GM12891 (cell line): ENCODE measurements around the gene BACE1.
A peak's percentile ranks its signal among the peaks of the same experiment; 100 is the strongest.
"Not testable (repeated sequence)": the region's sequence is repeated elsewhere in the genome, so short reads cannot be mapped to it uniquely, and the experiment has no call there.

Experiments
- DNase-seq: peaks from one replicate; pipeline ENCODE4 v3.0.0; 2011; ENCODE audit warnings: low spot score; ENCODE audit not compliant: insufficient read length
- FAIRE-seq: peaks from 2 replicates; lab custom pipeline; 2011; peaks lifted over from hg19 to GRCh38; lab: Jason Lieb, UNC
- PAX5 ChIP-seq: IDR thresholded peaks from 2 replicates; pipeline ENCODE4 v1.6.1; 2011; ENCODE audit warnings: low read length, moderate library complexity, mild to moderate bottlenecking; ENCODE audit not compliant: insufficient read depth, severe bottlenecking
- POLR2A ChIP-seq: IDR thresholded peaks from 2 replicates; pipeline ENCODE4 v1.6.1; 2011; ENCODE audit warnings: low read depth, low read length, control low read depth
- POLR2AphosphoS5 ChIP-seq: IDR thresholded peaks from 2 replicates; pipeline ENCODE4 v1.6.1; 2011; ENCODE audit warnings: low read depth, low read length, control low read depth
- POU2F2 ChIP-seq: IDR thresholded peaks from 2 replicates; pipeline ENCODE4 v1.6.1; 2011; ENCODE audit warnings: low read depth, mild to moderate bottlenecking, control low read depth, low read length, moderate library complexity
- SPI1 ChIP-seq: IDR thresholded peaks from 2 replicates; pipeline ENCODE4 v1.6.1; 2011; ENCODE audit warnings: low read depth, low read length, control low read depth
- TAF1 ChIP-seq: IDR thresholded peaks from 2 replicates; pipeline ENCODE4 v1.6.1; 2011; ENCODE audit warnings: low read depth, low read length, control low read depth

BACE1 gene

DNA sequence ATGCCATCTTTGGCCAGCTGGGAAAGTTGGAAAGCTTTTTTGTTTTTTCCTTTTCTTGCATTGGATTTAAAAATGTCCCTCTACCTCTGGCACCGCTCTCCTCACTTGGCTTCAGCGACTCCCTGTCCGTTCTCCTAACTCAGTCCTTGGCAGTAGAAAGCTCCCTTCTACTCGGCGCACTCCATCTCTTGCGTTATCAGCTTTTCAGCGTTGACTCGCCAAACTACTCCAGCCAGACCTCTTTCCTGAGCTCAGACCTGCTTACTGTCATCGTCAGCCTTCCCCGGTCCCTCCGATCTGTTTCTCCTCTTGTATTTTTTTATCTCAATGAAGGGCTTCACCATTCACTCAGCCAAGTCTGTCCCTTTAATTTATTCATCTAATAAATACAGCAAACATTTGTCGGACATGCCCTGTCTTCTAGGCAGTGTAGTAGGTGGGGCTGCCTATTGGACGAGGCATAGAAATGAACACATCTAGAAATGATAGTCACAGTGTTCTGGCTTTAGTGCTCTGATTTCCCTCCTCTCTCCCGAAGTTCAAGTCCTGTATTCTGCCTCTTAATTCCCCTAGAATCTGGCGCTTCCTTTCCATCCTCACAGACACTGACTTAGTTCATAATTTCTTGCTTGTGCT, 12.4 kb upstream of the BACE1 start:
- DNase-seq (no peak), FAIRE-seq (no peak)
- TF ChIP-seq POLR2A (no peak), TAF1 (no peak), POU2F2 (no peak), PAX5 (no peak), SPI1 (no peak), POLR2AphosphoS5 (no peak)

DNA sequence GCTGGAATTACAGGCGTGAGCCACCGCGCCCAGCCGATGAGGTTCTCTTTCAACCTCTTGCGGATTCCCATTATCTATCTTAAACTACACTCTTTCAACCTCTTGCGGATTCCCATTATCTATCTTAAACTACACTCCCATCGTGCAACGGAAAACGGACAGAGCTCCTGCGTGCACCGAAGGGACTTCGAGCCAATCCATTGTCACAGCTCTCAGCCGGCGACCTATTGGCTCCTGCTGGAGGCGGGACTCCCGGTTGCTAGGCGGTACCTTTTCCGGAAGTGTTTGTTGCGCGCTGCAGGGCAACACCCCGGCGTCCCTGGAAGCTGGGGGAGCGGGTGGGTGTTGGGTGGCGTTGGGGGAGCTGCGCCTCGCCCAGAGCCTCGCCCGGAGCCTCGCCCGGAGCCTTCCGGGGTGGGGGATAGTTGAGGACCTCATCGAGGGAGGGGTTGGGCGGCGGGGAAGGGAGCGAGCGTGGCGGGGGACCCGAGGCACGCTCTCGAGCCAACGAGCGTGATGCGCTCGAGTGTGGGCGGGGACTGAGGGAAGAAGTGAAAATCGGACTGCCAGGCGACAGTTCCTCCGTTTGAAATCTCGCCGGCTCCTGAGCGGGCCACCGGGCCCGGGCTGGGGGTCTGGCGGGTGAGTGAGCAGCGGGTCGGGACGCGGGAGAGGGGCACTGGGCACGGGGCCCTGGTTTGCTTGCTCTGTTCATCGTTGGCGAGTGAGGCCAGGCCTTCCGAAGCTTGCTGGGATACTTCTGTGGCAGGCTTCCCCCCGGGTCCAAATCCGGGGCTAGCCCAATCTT, 11.7 kb upstream of the BACE1 start, which contains the start of gene CEP164:
Gene CEP164, plus strand, starts transcription at position 288 of the 808 bp plus-strand sequence. CDS start 10,733 bp downstream, outside the sequence.
- peak; percentile 98 for FAIRE-seq
- peak; percentile 94 for DNase-seq
- no peak; the same call in 1 of the 2 replicates for TF ChIP-seq POU2F2
- peak; percentile 90 for TF ChIP-seq POLR2A
- no peak for TF ChIP-seq PAX5
- peak; percentile 76; the same call in 1 of the 2 replicates for TF ChIP-seq TAF1
- peak; percentile 74 for TF ChIP-seq POLR2AphosphoS5
- TF ChIP-seq SPI1, result peak; percentile 82

DNA sequence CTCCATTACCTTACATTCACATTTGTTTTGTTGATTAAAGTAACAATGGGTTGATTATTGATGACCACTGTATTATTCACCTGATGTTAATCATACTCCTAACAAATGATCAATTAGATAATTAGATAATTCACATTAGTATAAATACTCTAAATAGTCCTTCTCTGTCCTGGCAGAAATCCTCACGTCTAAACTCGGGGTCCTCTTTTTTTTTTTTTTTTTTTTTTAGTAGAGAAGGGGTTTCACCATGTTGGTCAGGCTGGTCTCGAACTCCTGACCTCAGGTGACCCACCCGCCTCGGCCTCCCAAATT, 11.2 kb upstream of the BACE1 start:
- DNase-seq, FAIRE-seq: not testable (repeated sequence)

DNA sequence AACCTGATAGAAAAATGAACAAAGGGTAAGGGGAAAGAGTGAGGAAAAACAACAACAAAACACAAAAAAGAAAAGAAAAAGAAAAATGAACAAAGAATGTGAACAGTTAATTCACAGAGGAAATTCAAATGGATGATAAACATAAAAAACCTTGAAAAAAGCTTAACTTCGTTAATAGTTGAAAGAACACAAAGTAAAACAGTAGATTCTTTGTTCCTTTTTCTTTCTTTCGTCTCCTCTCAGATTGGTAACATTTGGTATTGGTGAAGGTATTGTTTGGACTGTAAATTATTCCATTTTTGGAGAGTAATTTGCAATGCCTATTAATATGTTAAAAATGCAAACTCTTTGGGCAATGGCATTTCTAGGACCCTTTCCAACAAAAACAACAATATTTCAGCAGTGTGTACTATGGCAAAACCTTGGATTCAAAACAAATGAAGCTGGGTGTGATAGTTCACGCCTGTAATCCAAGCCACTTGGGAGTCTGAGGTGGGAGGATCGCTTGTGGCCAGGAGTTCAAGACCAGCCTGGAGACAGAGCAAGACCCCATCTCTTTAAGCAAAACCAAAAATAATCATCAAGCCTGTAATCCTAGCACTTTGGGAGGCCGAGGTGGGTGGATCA, 3.3 kb upstream of the BACE1 start:
- no peak for TF ChIP-seq SPI1
- no peak for FAIRE-seq
- DNase-seq, result no peak

DNA sequence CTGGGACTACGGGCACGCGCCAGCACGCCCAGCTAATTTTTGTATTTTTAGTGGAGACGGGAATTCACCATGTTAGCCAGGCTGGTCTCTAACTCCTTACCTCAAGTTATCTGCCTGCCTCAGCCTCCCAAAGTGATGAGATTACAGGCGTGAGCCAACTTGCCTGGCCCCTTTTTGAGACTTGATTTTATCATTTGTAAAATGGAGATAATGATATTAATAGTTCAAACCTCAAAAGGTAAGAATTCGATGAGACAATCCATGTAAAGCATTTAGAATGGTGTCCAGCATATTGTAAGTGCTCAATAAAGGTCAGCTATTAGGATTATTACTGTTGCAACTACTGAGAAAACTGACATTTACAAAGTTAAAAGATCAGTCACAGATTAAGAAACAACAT, 2.7 kb upstream of the BACE1 start:
- DNase-seq (no peak), FAIRE-seq (no peak)
- no peak for TF ChIP-seq SPI1
- TF ChIP-seq POU2F2, result no peak
- no peak for TF ChIP-seq TAF1
- TF ChIP-seq POLR2AphosphoS5, result no peak
- no peak for TF ChIP-seq POLR2A
- no peak for TF ChIP-seq PAX5

DNA sequence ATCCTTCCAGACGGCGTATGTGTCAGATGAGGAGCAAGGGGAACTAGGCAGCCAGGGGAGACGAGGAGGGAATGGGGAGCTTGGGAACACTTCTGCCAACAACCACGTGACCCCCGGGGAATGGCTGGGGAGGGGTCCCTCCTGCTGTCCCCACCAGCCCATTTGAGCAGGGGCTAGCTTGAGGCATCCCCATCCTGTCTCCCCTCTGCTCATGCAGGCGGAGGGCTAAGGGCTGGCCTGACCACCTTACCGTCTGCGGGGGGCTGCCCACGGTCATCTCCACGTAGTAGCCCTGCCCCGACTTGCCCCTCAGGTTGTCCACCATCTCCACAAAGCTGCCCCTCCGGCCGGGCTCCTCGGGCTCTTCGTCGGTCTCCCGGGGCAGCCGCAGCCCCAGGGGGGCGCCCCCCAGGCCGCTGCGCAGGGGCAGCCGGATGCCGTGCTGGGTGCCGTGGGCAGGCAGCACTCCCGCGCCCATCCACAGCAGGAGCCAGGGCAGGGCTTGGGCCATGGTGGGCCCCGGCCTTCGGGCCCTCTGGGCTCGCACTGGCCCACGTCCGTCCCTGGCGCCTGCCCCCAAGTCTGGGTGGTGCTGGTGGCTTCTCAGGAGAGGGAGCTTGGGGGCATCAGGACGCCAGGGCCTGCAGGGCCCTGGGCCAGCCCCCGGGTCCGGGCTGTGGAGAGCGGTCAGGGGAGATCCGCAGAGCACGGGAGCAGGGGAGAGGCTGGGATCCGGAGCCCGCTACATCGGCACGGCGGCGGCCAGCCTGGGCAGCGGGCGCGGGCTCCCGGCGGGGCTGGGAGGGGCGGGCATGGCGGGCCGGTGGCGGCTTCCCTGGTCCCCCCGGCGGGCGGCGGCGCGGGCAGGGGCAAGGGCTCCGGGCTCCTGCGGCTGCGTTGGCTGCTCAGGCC, 515 bp downstream of the BACE1 start:
- TF ChIP-seq SPI1 (no peak), POLR2AphosphoS5 (no peak), POU2F2 (no peak)
- DNase-seq (peak; percentile 37), FAIRE-seq (no peak)

DNA sequence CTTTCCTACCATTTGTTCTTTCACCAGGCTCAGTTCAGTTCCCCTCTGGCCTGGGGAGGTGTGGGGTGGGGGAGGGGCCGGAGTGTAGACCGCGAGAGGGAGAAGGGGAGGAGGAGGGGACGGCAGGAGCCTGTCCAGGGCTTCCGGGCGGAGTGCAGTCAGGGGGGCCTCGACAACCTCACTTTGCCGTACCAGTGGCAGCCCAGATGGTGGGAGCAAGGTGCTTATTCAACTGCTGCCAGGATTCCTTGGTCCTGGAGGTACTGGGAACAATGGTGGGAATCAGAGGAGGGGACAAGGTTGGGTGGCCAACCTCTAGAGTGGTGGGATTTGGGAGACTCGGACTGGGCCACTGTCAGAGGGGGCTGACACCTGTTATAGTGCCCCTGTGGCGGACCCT, 1.2 kb downstream of the BACE1 start:
- no peak for FAIRE-seq
- no peak for TF ChIP-seq SPI1
- no peak for TF ChIP-seq POU2F2
- no peak for TF ChIP-seq TAF1
- TF ChIP-seq PAX5, result no peak
- no peak for TF ChIP-seq POLR2AphosphoS5
- no peak for TF ChIP-seq POLR2A
- DNase-seq, result no peak

DNA sequence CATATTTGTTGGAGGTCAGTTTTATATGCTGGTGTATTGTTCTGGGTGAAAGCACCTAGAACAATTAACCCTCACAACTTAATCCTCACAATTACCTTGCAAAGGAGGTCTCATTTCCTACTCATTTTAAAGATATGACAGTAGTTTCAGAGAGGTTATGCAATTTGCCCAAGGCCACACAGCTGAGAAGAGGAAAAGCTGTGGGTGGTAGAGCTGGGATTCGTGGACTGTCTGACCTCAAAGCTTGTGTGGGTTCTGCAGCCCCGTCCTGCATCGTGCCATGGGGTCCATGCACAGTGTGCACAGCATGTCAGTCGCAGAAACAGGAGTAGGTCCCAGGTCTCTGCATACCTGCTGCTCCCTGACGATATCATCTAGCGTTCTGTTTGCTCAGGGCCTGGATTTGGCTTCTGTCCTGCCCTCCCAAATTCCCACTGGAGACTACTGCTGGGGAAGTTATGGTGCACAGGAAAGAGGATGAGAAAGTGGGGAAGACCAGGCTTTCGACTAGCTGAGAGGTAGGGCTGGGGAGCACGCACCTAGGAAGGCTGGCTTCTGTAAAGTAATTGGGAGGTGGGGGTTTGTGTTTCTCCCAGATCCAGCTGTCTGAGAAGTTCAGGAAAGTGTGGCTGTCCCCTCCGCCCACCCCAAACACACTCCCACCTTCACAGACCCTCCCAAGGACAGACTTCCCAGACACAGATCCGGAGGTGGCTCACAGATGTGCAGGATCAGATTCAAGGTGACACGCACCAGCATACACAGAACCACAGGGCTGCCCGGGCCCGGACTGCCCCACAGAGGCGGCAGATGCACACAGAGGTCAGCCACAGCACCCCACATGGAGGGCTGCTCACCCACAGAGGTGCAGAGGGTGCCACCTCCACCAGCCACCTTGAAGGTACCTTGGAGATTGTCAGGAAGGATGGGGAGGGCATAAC, 2.0 kb downstream of the BACE1 start:
- no peak for DNase-seq
- no peak for FAIRE-seq
- TF ChIP-seq PAX5 (no peak), POLR2A (no peak), TAF1 (no peak), SPI1 (no peak), POU2F2 (no peak), POLR2AphosphoS5 (no peak)

DNA sequence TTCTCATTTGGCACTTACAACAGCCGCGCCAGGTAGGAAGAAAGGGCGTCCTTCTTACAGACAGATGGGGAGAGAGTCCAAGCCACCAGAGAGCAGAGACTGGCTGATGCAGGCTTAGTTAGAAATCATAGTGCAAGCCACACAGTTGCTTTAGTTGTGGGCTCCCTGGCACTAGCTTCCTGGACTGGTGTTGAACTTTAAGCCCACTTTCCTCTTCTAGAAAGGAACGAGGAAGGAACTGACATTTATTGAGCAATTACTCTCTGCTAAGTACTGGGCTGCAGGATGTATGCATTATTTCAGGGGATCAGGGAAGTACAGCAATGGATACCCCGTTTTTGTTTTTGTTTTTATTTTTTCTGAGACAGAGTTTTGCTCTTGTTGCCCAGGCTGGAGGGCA, 3.0 kb downstream of the BACE1 start:
- FAIRE-seq (no peak), DNase-seq (no peak)
- no peak for TF ChIP-seq POU2F2
- no peak for TF ChIP-seq POLR2A
- no peak for TF ChIP-seq POLR2AphosphoS5
- no peak for TF ChIP-seq TAF1
- no peak for TF ChIP-seq PAX5
- TF ChIP-seq SPI1, result no peak
